ENCODE results near the gene PLAC1.

Gene PLAC1, protein sequence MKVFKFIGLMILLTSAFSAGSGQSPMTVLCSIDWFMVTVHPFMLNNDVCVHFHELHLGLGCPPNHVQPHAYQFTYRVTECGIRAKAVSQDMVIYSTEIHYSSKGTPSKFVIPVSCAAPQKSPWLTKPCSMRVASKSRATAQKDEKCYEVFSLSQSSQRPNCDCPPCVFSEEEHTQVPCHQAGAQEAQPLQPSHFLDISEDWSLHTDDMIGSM

DNA sequence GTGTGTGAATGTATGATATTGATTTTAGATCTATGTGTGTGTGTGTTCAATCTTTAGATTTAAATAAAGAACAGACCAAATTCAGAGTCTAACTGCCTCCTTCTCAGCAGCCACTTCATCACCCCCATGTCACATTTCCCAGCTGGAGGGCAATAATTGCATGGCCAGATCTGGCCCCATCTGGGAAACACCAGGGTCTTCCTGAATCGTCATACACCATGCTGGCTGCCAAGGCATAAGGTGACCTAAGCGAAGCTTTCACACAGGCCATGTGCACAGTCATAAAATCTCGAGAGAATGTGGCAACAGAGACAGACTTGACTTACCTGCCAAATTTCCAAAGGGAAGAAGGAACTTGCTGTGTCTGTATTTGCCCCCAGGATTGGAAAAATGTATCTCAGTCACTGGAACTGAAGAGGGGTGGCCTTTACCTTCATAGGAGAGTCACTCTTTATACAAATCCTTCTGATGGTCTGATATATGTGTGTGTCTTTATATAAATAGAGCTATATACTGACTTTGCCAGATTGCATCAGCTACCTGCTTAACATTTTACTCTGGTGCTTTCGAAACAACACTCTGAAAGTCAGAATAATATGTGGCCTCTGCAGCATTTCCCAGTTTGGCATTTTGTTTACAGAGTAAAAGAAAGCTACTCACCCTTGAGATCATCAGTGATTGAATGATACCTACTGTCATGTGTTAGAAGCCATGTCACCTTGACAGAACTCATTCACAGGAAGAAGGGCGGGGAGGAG lies at the start of gene PLAC1:
Gene PLAC1, minus strand, starts transcription at position 470 of the 758 bp plus-strand sequence. CDS start 91,789 bp downstream, outside the sequence.
- DNase-seq (ENCODE audit: low spot score) = no peak

DNA sequence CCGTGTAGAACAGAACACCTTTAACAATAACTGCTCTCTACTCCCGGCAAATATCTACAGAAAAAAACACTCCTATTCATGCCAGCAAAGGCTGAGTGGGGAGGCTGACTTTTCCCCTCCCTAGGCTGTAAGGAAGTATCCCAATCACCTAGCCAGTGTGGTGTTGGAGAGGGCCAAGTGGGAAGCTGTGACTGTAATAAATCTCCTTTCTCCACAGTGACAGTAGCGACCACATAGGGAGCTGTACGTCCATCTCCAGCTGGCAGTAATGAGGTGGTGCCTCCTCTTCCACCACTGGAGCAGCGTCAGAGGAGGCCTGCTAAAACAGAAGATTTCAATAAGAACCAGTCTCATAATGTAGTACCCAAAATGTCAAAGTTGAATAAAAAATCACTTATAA lies 47.9 kb upstream of the PLAC1 start:
- no peak for DNase-seq (ENCODE audit: low spot score)

DNA sequence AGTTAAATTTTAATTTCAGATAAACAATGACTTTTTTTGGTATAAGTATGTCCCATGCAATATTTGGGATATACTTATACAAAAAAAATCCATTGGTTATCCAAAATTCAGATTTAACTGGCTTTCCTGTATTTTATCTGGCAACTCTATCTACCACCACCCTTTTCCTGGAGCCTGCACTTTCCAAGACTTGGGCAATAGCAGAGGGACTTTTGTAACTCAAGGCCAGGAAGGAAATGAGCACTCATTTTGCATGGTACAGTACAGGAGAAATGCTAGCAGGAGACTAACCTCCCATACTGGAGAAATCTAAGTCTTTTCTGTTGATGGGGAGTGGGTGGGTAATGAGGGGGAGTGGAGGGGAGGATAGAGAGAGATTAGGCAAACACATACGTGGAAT lies 37.7 kb upstream of the PLAC1 start:
- no peak for DNase-seq (ENCODE audit: low spot score)

DNA sequence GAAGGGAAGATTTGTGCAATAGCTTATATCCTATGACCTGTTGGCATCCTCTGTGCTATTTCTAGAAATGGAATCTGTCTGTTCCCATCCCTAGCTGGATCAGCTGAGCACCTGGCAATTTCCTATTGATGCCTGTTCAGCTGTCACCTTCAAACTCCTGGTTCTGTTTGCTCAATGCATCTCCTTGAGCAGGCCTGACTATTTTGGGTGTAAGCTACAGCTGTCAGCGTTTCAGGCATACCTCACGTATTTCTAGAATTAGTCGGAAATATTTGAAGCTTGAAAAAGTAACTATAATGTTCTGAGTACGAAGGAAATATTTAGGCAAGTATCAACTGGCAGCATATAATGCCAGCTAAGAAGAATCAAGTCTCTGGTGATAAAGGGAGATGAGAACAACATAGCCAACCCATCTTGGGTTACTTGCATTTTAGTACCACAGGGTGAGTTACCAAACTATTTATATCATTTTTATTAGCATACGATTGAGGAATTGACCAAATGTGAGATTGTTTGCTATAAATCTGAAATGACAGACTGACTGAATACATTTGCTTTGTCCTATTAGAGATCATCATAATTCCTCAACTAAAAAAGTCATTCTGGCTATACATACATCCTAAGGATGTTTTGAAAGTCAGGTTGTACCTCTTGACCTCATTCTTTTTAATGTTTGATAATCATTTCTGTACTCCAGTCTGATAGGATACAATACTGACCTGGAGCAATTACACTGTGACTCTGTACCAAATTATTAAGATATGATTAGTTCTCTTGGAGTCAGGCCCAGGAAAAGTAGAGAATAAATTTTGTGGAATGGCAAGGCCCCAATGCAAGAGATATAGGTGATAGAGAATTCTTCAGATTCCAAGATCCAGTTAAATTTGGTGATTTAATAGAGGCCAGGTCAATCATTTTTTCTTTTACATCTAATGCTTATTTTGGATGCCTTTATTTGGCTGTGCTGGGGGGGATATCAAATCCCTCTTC lies 36.4 kb upstream of the PLAC1 start:
- no peak for DNase-seq (ENCODE audit: low spot score)

DNA sequence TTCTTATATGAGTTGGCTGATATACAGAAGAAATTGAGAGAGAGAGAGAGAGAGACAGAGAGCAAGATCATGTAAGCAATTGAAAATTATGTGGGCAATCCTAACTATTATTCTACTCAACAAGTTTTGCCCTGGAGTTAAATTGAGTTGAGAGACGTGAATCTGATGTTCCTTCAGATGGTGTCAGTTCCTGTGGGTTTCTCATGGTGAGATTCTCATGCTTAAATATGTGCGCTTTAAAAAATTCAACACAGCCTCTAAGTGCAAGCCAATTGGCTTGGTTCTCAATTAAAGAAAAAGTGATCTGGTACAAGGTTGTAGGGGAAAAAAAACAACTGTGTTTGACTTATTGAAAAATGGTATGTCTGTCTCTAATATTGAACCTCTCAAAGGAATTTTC lies 35.4 kb upstream of the PLAC1 start:
- DNase-seq (ENCODE audit: low spot score) = no peak

DNA sequence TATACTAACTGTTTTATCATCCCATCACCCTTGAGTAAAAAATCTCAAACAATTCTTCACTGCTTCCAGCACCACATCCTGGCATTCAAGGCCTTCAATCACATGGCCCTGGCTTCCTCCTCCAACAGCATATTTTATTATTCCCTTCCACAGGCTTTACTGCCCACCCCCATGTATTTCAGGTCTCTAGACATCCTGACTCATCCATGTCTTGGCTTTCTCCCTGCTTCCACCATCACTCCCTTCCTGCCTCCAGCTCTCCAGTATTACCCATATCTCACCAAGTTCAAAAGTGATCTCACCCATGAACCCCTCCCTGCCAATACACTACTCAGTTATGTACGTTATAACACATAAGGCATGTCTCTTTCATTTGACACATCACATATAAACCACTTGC lies 34.7 kb upstream of the PLAC1 start:
- no peak for DNase-seq (ENCODE audit: low spot score)

DNA sequence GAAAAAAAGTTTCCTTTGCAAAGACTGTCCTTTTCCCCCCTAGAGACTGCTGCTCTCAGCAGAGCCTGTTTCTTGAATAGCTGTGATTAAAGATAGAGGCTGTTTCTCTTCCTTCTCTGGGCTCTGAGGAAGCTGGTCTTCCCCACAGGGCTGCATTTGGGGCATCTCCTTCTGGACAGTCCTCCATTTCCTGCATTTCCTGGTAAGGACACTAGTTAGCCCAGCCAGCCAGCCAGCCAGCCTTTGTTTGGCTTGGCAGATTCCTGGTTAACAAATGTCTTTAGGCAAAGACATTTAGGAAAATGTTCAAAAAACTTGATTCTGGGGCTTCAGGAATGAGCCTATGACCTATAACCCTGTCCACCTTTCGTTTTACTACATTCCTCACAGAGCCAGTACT lies 34.0 kb upstream of the PLAC1 start:
- no peak for DNase-seq (ENCODE audit: low spot score)

DNA sequence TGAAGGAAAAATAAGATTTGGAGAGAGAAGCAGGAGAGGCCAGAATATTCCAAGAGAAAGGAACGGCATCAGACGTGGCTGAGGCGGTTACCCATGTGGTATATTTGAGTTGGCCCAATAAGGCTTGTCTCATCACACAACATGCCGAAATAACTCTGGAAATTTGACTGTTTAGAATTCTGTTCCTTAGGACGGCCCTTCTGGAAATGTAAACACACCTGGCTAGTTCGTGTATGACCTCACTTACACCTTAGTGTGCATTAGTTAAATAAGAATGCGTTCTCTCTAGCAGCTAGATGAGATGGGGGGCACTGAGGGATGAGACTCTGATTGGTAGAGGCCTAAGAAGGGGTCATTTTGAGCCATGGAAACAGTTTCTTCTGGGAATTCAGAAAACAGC lies 33.2 kb upstream of the PLAC1 start:
- DNase-seq (ENCODE audit: low spot score) = no peak

DNA sequence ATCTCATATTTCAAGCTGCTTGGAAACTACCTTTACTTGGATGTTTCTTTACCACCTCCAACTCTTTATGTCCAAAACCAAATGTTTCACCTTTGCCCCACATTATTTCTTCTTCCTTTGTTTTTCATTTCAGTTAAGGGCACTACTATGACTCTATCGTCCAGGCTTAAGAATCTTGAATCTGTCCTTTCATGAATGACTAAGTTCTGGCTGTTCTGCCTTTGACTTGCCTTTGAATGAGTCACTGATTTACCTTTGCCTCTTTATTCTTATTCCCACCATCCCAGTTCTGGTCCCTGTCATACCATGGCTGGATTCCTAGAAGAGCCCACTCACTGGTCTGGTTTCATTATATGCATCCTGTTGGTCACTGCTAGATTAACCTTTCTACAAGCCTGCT lies 30.6 kb upstream of the PLAC1 start:
- DNase-seq (ENCODE audit: low spot score) = no peak

DNA sequence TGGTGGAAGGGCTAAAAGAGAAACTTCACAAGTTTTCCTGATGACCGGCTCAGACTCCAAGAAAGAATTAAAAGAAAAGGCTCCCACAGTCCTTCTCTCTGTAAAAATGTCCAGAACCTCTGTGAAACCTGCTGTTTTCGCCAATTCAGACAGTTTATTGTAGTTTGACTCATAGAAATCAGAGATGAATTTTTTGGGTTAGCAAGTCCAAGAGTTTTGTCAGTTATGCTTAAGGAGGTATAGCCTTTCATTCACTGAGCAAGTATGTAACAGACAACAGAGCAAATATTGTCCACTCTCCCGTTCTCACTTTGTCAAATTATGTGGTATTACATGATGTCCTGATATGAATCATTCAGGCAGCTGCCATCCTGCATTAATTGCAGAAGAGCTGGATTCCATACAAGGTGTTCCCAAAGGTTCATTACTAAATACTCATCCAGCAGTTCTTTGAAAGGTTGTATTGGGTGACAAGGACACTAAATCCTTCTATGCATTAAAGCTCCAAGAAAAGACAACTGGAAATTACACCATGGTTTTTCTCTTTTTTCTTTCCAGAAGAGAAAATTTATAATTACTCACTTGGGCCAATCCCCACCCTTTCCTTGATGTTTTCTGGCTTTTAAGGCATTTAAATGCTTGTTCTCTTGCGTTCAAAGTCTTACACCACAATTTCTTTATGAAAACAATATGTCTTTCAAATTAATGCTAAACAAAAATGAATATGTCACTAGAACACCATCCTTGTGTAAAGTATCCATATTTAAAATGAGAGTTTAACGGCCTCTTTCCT lies 30.0 kb upstream of the PLAC1 start:
- no peak for DNase-seq (ENCODE audit: low spot score)

DNA sequence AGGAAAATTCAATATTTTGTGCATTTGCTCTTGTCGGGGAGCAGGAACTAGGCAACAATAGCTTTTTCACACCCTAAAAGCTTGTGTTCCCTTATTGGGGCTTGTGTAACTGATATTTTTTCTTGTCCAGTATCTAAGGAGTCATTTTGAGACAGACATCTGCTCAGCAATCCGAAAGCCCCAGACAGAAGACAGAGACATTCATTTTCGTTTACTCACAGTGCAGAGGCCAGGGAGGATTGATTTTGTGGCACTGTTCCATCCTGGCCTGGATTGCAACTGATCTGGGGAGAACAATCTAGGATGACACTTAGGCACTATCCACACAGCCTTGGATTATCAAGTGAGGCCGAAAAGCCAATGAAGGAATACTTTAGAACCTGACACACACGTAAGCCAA lies 27.4 kb upstream of the PLAC1 start:
- DNase-seq (ENCODE audit: low spot score) = no peak

DNA sequence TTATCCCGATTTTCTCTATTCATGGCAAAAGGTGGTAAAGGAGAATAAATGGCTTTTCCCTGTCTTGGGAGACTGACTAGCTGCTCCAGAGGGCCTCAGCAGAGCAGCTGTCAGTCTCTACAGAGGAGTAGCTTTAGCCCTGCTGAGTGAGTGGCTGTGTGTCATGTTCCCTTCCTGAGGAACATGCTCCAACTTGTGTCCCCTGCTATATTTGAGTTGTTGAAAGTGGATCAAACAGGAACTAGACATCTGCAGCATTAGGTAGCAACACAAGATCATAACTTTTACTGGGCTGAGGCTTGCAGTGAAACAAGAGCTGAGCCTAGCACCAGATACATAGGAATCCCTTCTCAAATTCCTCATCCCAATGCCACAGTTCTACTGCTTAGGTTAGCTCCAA lies 26.7 kb upstream of the PLAC1 start:
- DNase-seq (ENCODE audit: low spot score) = no peak

DNA sequence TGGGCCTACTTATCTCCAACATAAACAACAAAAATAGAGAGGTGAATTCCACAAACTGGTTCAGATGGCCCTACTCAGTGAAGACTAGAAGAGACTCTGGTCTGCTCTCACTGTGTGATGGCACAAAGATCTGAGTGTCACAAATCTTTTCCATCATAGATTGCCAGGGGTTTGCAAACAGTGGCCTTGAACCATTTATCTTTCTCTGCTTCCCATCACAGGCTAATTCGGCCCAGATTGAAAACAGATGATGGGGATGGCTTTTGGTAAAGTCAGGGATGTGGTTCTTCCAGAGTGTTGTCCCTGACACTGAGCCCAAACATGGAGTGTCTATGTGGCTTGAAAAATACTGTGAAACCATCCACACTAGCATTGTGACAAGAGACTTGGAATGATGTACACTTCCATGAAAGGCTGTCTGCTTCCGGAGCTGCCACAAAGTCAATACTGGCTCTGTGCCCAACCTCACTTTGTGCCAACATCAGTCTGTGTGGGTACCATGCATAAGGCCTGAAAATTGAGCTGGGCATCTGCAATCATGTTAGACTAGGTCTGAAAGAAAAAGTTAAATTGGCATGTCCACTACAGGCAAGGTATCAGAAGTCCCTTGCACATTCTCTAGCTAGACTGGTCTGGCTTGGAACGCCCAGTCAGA lies 25.2 kb upstream of the PLAC1 start:
- no peak for DNase-seq (ENCODE audit: low spot score)

DNA sequence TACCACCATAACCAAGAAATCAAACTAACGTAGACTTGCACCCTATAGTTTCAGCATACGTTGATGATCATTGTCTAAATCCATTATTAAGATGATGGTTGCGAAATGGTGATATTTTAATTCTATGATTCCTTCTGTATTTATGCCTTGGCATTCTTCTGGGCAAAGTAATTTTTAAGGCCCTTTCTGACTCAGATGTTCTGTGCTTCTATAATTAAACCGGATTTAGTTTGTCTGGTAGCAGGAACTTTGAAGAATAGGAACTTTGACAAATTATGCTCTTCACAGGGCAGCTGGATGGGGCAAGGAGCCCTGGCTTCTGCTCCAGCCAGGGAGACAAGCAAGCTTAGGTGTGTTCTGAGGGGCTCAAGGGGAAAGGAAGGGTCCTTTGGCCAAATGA lies 23.8 kb upstream of the PLAC1 start:
- DNase-seq (ENCODE audit: low spot score) = no peak

DNA sequence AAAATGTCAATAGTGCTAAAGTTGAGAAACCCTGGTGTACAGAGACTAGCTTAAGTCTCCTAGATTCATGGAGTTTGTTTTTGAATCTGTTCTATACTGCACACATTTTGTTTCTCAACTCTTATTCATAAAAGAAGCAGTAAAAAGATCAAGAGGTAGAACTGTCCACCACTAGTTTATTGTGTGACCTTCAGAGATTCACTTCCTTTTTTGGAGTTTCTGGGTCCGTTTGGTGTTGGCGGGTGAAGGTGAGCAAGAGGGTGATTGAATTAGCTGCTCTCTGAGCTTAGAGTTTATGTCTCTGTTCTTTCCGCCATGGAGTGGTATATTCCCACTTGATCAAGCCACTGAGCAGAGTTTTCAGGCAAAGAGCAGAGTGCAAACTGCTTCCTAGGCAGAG lies 21.4 kb upstream of the PLAC1 start:
- DNase-seq (ENCODE audit: low spot score) = no peak

DNA sequence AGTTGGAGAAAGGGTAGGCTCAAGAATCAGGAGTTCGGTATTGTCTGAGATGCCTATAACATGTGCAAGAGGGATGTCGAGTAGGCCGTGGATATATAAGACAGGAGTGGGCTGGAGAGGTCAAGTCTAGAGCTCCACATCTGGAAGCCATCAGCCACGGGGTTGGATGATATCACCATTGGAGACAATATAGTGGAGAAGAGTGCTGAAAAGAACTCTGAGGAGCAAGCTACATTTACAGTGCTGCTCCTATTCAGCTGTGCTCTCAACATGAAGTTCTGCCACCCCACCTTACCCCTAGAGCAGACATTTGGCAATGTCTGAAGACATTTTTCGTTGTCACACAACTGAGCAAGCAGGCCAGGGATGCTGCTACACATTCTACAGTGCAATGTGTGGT lies 20.9 kb upstream of the PLAC1 start:
- DNase-seq (ENCODE audit: low spot score) = no peak

DNA sequence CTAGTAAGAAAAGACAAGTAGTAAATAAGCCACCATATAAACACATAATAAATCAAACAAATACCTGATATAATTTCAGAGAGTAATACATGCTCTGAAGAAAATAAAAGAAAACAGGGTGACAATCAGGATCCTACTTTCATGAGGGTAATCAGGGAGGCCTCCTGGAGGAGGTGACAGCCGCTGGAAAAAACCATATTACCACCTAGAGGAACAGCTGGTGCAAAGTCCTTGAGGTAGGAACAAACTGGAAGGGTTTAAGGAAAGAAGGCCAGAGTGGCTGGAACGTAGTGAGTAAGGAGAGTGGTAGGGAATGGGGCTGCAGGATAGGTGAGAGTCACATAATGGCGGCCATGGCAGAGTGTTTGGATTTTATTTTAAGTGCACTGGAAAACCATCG lies 19.1 kb upstream of the PLAC1 start:
- no peak for DNase-seq (ENCODE audit: low spot score)

DNA sequence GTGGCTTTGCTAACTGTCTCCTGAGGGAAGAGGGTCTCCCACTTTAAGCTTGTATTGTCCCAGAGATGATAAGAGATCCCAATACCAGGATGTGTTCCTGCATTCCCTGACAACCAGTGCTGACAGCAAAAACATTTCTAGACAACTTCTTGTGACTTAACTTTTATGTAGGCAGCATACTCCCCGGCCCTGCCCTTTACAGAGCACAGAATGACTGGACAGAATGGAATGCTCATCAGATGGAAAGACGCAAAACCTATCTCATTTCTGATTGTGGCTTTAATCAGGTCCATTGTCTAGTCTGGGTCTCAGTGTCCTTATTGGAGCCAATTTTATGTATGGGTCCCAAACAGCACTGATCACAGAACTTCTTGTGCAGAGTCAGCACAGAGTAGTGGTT lies 18.2 kb upstream of the PLAC1 start:
- peak; percentile 72 for DNase-seq (ENCODE audit: low spot score)

DNA sequence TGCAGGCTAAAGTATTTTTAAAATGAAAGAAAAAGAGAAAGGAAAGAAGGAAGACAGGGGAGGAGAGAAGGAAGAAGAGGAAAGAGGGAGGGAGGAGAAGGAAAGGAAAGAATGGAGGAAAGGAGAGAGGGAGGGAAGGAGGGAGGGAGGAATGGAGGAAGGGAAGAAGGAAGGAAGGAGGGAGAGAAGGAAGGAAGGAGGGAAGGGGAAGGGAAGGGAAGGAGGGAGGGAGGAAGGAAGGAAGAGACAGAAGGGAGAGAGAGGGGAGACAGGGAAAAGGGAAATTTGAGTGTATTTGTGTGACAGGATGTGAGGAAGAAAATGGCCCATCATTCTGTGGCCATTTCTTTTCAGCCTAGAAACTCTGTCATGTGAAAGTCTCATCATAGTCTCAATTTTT lies 14.9 kb upstream of the PLAC1 start:
- no peak for DNase-seq (ENCODE audit: low spot score)

DNA sequence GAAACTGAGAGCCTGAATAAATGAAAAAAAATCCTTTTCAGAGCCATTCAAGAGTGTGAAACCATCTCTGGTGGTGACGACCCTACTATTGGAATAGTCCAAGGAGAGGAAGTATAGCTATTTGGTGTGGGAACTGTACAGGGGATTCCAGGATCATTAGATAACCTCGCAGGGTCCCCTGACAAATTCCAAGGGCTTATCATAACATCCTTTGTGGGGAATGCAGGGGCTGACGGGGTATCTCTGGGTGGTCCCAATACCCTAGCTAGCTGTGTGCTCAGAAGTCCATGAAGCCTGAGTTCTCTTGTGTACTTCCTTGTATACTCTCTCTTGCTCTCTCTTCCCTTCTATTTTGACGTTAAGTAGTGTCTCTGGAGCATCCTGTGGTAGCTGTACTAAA lies 13.8 kb upstream of the PLAC1 start:
- no peak for DNase-seq (ENCODE audit: low spot score)

DNA sequence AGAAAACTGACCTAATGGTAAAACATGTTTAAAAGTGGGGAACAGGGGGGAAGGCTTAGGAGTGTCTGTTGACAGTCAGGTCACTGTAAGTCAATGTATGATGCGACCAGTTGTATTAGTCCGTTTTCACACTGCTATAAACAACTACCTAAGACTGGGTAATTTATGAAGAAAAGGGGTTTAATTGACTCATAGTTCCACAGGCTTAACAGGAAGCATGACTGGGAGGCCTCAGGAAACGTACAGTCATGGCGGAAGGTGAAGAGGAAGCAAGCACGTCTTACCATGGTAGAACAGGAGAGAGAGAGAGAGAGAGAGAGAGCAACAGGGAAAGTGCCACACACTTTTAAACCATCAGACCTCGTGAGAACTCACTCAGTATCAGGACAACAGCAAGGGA lies 13.0 kb upstream of the PLAC1 start:
- no peak for DNase-seq (ENCODE audit: low spot score)

Measured in COLO829 (cell line).